ENCODE measurements around the gene PSIP1. TPM values are rescaled to one million over a fixed set of nuclear protein-coding genes. Genes with fewer than 3 reads are reported as not detected.
"Not testable (repeated sequence)": the region's sequence is repeated elsewhere in the genome, so short reads cannot be mapped to it uniquely, and the experiment has no call there.

Gene PSIP1
- total RNA-seq, 1 experiment from 2014 or later = 70.0 TPM

- no peak for DNase-seq (ENCODE audit: low spot score)
- H3K36me3 ChIP-seq (ENCODE audit: insufficient read depth, low read length, poor library complexity, severe bottlenecking) = peaks cover 16% of the 10 kb centered on the region
- H3K4me3 ChIP-seq (ENCODE audit: low read depth, low read length, poor library complexity, severe bottlenecking) = no peak overlapping the region
- ChIA-PET CTCF (no interaction called here), POLR2A (ENCODE audit: low non-redundant PET) (no interaction called here)
- H3K27ac ChIP-seq (ENCODE audit: low read depth, low read length, poor library complexity, severe bottlenecking) = no peak overlapping the region
- peaks cover 16% of the 10 kb centered on the region for H3K4me1 ChIP-seq (ENCODE audit: insufficient read depth, low read length, poor library complexity, severe bottlenecking)
- no peak for TF ChIP-seq EZH2 (IDR thresholded peaks at IDR 0.05; ENCODE audit: borderline replicate concordance, low read depth, low read length, poor library complexity, severe bottlenecking)
- intact Hi-C loops (cut with micrococcal nuclease; ENCODE audit: unreplicated experiment) = no loop called here
- no TSS peak for BruUV-seq (replicated peaks)
- no peaks in the 10 kb centered on the region for H3K9me3 ChIP-seq (ENCODE audit: low read depth, low read length, poor library complexity, severe bottlenecking)
- no peaks in the 10 kb centered on the region for H3K27me3 ChIP-seq (replicated peaks; ENCODE audit: insufficient read depth, low read depth, low read length, poor library complexity)
These were observed 77.1 kb downstream of the PSIP1 start for GRCh38 chr9:15433661-15434060.

GRCh38 chr9:15433191-15433590 lies 77.6 kb downstream of the PSIP1 start:
- no peak overlapping the region for H3K27ac ChIP-seq (ENCODE audit: low read depth, low read length, poor library complexity, severe bottlenecking)
- H3K9me3 ChIP-seq (ENCODE audit: low read depth, low read length, poor library complexity, severe bottlenecking) = no peaks in the 10 kb centered on the region
- POLR2A ChIA-PET (ENCODE audit: low non-redundant PET) = no interaction called here
- H3K27me3 ChIP-seq (replicated peaks; ENCODE audit: insufficient read depth, low read depth, low read length, poor library complexity) = no peaks in the 10 kb centered on the region
- H3K4me3 ChIP-seq (ENCODE audit: low read depth, low read length, poor library complexity, severe bottlenecking) = no peak overlapping the region
- peaks cover 16% of the 10 kb centered on the region for H3K36me3 ChIP-seq (ENCODE audit: insufficient read depth, low read length, poor library complexity, severe bottlenecking)
- H3K4me1 ChIP-seq (ENCODE audit: insufficient read depth, low read length, poor library complexity, severe bottlenecking) = peaks cover 16% of the 10 kb centered on the region
- no TSS peak for BruUV-seq (replicated peaks)
- no peak for DNase-seq (ENCODE audit: low spot score)
- TF ChIP-seq EZH2 (IDR thresholded peaks at IDR 0.05; ENCODE audit: borderline replicate concordance, low read depth, low read length, poor library complexity, severe bottlenecking) (no peak), CTCF (conservative IDR thresholded peaks at IDR 0.05; ENCODE audit: low read depth, low read length) (no peak)
- intact Hi-C loops (cut with micrococcal nuclease; ENCODE audit: unreplicated experiment) = no loop called here
- CTCF ChIA-PET = no interaction called here

- Histone ChIP-seq H3K4me3 (ENCODE audit: low read depth, low read length, poor library complexity, severe bottlenecking) (no peak overlapping the region), H3K27me3 (replicated peaks; ENCODE audit: insufficient read depth, low read depth, low read length, poor library complexity) (no peaks in the 10 kb centered on the region), H3K36me3 (ENCODE audit: insufficient read depth, low read length, poor library complexity, severe bottlenecking) (peaks cover 13% of the 10 kb centered on the region), H3K4me1 (ENCODE audit: insufficient read depth, low read length, poor library complexity, severe bottlenecking) (peaks cover 16% of the 10 kb centered on the region), H3K27ac (ENCODE audit: low read depth, low read length, poor library complexity, severe bottlenecking) (no peak overlapping the region), H3K9me3 (ENCODE audit: low read depth, low read length, poor library complexity, severe bottlenecking) (no peaks in the 10 kb centered on the region)
- POLR2A ChIA-PET (ENCODE audit: low non-redundant PET) = no interaction called here
- CTCF ChIA-PET = no interaction called here
- peak; percentile 3 for DNase-seq (ENCODE audit: low spot score)
- BruUV-seq (replicated peaks) = no TSS peak
- TF ChIP-seq CTCF (conservative IDR thresholded peaks at IDR 0.05; ENCODE audit: low read depth, low read length) (no peak), EZH2 (IDR thresholded peaks at IDR 0.05; ENCODE audit: borderline replicate concordance, low read depth, low read length, poor library complexity, severe bottlenecking) (no peak)
- intact Hi-C loops (cut with micrococcal nuclease; ENCODE audit: unreplicated experiment) = no loop called here
These were observed 79.6 kb downstream of the PSIP1 start for GRCh38 chr9:15430920-15431844.

- H3K36me3 ChIP-seq (ENCODE audit: insufficient read depth, low read length, poor library complexity, severe bottlenecking); DNase-seq (ENCODE audit: low spot score); H3K4me1 ChIP-seq (ENCODE audit: insufficient read depth, low read length, poor library complexity, severe bottlenecking); BruUV-seq (replicated peaks); H3K4me3 ChIP-seq (ENCODE audit: low read depth, low read length, poor library complexity, severe bottlenecking); POLR2A ChIA-PET (ENCODE audit: low non-redundant PET); H3K27ac ChIP-seq (ENCODE audit: low read depth, low read length, poor library complexity, severe bottlenecking); CTCF ChIA-PET; H3K27me3 ChIP-seq (replicated peaks; ENCODE audit: insufficient read depth, low read depth, low read length, poor library complexity); H3K9me3 ChIP-seq (ENCODE audit: low read depth, low read length, poor library complexity, severe bottlenecking): not testable (repeated sequence)
- intact Hi-C loops (cut with micrococcal nuclease; ENCODE audit: unreplicated experiment) = loop anchor here (10.0 kb wide), 1 partner anchor 153 kb away; no protein-coding TSS in a partner anchor
These were observed 83.1 kb downstream of the PSIP1 start for GRCh38 chr9:15427702-15428101.
